HL-60/S4 treated with retinoic acid at 250 ng/mL for 4 days and 3 days (cell line): ENCODE data around the gene KRTAP12-2.

ENCODE experiments used
- in situ Hi-C: fragments of 300-500 bp; cut with MboI; formaldehyde crosslinking; loops from 2 replicates; pipeline ENCODE4 v1.7.0; 2022; ENCODE audit warnings: low sequenced_read_pairs

Gene KRTAP12-2

GRCh38 chr21:44666401-44667320, at the start of gene KRTAP12-2:
Gene KRTAP12-2, minus strand, starts transcription at chr21:44666927. Its CDS starts 41 bp downstream, at chr21:44666886.
- in situ Hi-C loops, result no loop called here

GRCh38 chr21:44714905-44715304, 48.2 kb upstream of the KRTAP12-2 start:
- in situ Hi-C loops, result no loop called here

GRCh38 chr21:44713846-44714245, 47.1 kb upstream of the KRTAP12-2 start:
- in situ Hi-C loops, result no loop called here

- in situ Hi-C loops, result no loop called here
These were observed 46.4 kb upstream of the KRTAP12-2 start for GRCh38 chr21:44713130-44713529.

GRCh38 chr21:44712203-44713028, 45.7 kb upstream of the KRTAP12-2 start:
- in situ Hi-C loops, result no loop called here

GRCh38 chr21:44711327-44712202, 44.8 kb upstream of the KRTAP12-2 start, which contains the start of gene TSPEAR:
Gene TSPEAR, minus strand, starts transcription at chr21:44711572. Its CDS starts 58 bp downstream, at chr21:44711514.
- in situ Hi-C loops, result no loop called here

GRCh38 chr21:44710756-44711326, 44.1 kb upstream of the KRTAP12-2 start:
- in situ Hi-C loops, result no loop called here

GRCh38 chr21:44710294-44710665, 43.6 kb upstream of the KRTAP12-2 start:
- in situ Hi-C loops, result no loop called here

- in situ Hi-C loops, result no loop called here
These were observed 42.9 kb upstream of the KRTAP12-2 start for GRCh38 chr21:44709426-44710293.

GRCh38 chr21:44708866-44709425, 42.2 kb upstream of the KRTAP12-2 start:
- in situ Hi-C loops, result no loop called here

GRCh38 chr21:44708213-44708865, 41.6 kb upstream of the KRTAP12-2 start:
- in situ Hi-C loops, result no loop called here

GRCh38 chr21:44706706-44707581, 40.2 kb upstream of the KRTAP12-2 start:
- in situ Hi-C loops, result no loop called here

- in situ Hi-C loops, result no loop called here
These were observed 39.4 kb upstream of the KRTAP12-2 start for GRCh38 chr21:44706026-44706705.

GRCh38 chr21:44704636-44705001, 37.9 kb upstream of the KRTAP12-2 start:
- in situ Hi-C loops, result no loop called here

GRCh38 chr21:44703731-44704635, 37.3 kb upstream of the KRTAP12-2 start:
- in situ Hi-C loops, result no loop called here
